Nephron (organoid): ENCODE measurements around the gene CGNL1.

Experiments
- H3K27ac Mint-ChIP-seq, 3 experiments: 2 replicates each; pipeline ENCODE4 v1.8.0; 2020; ENCODE audit warnings: mixed read lengths in 3 of 3, mild to moderate bottlenecking in 2 of 3, moderate library complexity in 1 of 3
- H3K27me3 Mint-ChIP-seq: 2 replicates; pipeline ENCODE4 v1.8.0; 2021; ENCODE audit warnings: low read depth, mild to moderate bottlenecking, moderate library complexity, mixed read lengths
- H3K36me3 Mint-ChIP-seq: 2 replicates; pipeline ENCODE4 v1.8.0; 2020; ENCODE audit warnings: low read depth, mixed read lengths
- H3K4me1 Mint-ChIP-seq: 2 replicates; pipeline ENCODE4 v1.8.0; 2020; ENCODE audit warnings: mixed read lengths
- H3K4me3 Mint-ChIP-seq, 3 experiments: 2 replicates each; pipeline ENCODE4 v1.8.0; 2020; ENCODE audit warnings: mild to moderate bottlenecking in 3 of 3, mixed read lengths in 3 of 3, moderate library complexity in 2 of 3
- H3K9me3 Mint-ChIP-seq: 2 replicates; pipeline ENCODE4 v1.8.0; 2020; ENCODE audit warnings: mixed read lengths
- TF ChIP-seq, protein P1 (sequence below), 3 experiments: fragments of 200-600 bp; sonication (generic); IDR thresholded peaks; one replicate each; pipeline ENCODE4 v1.5.0; 2021; ENCODE audit warnings: antibody characterized with exemption in 3 of 3; ENCODE audit not compliant: unreplicated experiment in 3 of 3

CGNL1 gene

DNA sequence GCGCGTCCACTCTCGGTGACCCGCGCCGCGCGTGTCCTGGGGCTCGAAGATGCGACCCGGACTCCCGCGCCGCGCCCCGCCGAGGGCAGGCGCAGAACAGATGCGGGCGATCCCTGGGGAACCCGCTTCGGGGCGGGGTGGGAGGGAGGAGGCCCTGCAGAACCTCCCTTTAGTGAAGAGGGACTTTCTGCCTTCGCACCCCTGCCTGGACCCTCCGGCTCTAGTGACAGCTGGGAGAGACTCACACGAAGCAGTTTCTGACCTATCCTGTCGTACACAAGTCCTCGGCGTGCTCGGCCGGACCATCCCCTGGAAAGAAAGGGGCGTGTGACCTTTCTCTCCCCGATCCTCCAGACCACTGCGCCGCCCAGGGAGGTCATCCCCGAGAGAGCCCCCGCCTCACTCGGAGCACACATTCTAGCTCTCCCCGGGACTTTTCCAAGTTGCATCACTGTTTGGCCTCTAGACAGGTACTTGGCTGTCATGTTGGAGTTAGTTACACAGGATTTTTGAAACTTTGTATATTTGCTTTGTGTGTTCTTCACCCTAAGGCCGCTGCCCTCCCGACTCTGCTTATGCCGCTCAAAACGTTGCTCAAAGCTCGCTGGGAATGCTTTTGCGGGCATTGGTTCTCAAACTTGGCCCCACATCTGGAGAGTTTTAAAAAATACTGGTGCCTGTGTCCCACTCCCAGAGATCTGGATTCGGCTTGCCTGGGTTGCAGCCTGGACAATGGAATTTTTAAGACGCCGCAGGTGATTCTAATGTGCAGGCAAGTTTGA lies 582 bp downstream of the CGNL1 start:
- TF ChIP-seq, protein P1, sequence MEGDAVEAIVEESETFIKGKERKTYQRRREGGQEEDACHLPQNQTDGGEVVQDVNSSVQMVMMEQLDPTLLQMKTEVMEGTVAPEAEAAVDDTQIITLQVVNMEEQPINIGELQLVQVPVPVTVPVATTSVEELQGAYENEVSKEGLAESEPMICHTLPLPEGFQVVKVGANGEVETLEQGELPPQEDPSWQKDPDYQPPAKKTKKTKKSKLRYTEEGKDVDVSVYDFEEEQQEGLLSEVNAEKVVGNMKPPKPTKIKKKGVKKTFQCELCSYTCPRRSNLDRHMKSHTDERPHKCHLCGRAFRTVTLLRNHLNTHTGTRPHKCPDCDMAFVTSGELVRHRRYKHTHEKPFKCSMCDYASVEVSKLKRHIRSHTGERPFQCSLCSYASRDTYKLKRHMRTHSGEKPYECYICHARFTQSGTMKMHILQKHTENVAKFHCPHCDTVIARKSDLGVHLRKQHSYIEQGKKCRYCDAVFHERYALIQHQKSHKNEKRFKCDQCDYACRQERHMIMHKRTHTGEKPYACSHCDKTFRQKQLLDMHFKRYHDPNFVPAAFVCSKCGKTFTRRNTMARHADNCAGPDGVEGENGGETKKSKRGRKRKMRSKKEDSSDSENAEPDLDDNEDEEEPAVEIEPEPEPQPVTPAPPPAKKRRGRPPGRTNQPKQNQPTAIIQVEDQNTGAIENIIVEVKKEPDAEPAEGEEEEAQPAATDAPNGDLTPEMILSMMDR (IDR thresholded peaks at IDR 0.05; ENCODE audit: unreplicated experiment in 3 of 3) = no peak
- peaks cover 26% of the 10 kb centered on the region for H3K27me3 Mint-ChIP-seq
- peak overlapping the region; percentile 84 to 87 (median 86) for H3K4me3 Mint-ChIP-seq
- H3K4me1 Mint-ChIP-seq = peaks cover 27% of the 10 kb centered on the region
- H3K9me3 Mint-ChIP-seq = no peaks in the 10 kb centered on the region
- no peaks in the 10 kb centered on the region for H3K36me3 Mint-ChIP-seq
- peak overlapping the region; percentile 65 to 92 (median 71) for H3K27ac Mint-ChIP-seq

DNA sequence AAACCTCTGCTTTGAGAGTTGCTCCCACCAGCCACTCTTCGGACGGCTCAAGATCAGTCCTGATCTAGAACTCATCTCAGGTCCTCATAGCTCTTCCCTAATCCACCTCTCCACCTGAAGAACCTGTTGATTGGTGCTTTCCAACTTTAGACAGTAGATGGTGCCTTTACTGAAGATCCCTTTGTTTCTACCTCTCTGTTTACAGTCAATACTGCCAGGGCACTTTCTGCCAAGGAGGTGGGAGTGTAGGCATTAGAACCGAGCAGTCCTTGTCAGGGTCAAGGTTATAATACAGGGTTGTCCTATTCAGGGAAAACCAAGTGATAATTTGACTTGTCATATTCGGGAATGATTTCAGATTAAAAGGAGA lies 1.2 kb downstream of the CGNL1 start:
- Mint-ChIP-seq H3K4me3 (peak overlapping the region; percentile 84 to 87 (median 86)), H3K27ac (peak overlapping the region; percentile 65 to 92 (median 71)), H3K9me3 (no peaks in the 10 kb centered on the region), H3K4me1 (peaks cover 33% of the 10 kb centered on the region), H3K27me3 (peaks cover 26% of the 10 kb centered on the region), H3K36me3 (no peaks in the 10 kb centered on the region)
- TF ChIP-seq, protein P1 (IDR thresholded peaks at IDR 0.05; ENCODE audit: unreplicated experiment in 3 of 3) = no peak

DNA sequence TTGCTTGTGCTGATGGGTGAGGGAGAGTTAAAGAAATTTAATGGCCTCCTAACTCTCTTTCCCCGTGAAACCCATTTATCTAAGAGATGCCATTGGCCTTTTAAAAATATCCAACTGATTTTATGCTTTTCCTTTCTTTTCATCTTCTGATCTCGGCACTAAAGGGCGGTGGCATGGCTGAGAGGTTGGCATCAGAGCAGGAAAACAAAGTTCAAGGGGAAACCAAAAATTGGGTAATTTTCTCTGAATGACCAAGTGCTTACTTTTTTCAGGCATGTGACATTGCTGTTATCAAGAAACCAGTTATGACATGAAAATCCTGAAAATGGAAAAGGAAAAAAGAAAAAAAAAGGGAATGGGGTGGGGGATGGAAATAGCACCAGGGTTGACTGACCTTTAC lies 3.2 kb downstream of the CGNL1 start:
- peak overlapping the region; percentile 4 to 53 (median 45) for H3K27ac Mint-ChIP-seq
- peaks cover 23% of the 10 kb centered on the region for H3K27me3 Mint-ChIP-seq
- peaks cover 44% of the 10 kb centered on the region for H3K4me1 Mint-ChIP-seq
- H3K36me3 Mint-ChIP-seq = no peaks in the 10 kb centered on the region
- H3K4me3 Mint-ChIP-seq = peak overlapping the region in 2 of 3 experiments; percentile 0 to 74
- TF ChIP-seq, protein P1 (IDR thresholded peaks at IDR 0.05; ENCODE audit: unreplicated experiment in 3 of 3) = no peak
- no peaks in the 10 kb centered on the region for H3K9me3 Mint-ChIP-seq

DNA sequence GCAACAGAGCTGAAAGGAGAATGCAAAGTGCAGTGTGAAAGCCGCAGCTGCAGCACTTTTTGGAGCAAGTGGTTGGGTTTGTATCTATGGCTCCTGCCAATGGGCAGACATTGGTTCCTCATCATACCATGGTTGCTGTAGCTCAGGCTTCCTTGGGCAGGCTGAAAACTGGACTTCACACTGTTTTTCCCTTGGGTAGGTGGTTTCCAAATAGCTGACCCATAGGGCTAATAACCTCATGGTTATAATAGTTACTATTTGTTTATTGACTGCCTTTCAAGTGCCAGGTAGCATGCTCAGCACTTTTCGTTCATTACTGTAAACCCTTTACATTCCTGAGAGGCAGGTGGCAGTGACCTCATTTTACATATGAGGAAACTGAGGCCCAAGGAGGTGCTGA lies 4.5 kb downstream of the CGNL1 start:
- no peaks in the 10 kb centered on the region for H3K36me3 Mint-ChIP-seq
- H3K4me1 Mint-ChIP-seq = peaks cover 53% of the 10 kb centered on the region
- TF ChIP-seq, protein P1 (IDR thresholded peaks at IDR 0.05; ENCODE audit: unreplicated experiment in 3 of 3) = no peak
- H3K27me3 Mint-ChIP-seq = peaks cover 23% of the 10 kb centered on the region
- no peaks in the 10 kb centered on the region for H3K9me3 Mint-ChIP-seq
- H3K27ac Mint-ChIP-seq = peak overlapping the region in 1 of 3 experiments; percentile 45
- peak overlapping the region in 1 of 3 experiments; percentile 32 for H3K4me3 Mint-ChIP-seq

DNA sequence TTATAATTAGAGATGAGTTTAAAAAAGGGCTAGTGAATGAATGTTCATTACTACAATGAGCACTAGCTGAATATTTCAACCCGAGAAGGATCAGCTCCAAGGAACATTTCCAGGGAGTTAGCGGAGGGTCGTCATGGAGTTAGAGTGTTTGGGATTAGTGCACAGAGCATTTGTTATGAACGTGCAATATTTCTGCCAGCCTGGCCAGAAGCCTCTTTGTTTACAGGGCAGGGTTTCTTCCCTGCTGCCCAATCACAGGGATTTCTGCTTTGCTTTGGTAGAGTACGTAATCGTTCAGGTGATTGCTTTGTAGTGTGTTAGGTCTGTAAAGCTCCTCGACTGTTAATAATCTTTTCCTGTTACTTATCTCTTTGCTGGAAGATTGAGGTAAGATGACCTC lies 5.9 kb downstream of the CGNL1 start:
- H3K36me3 Mint-ChIP-seq = no peaks in the 10 kb centered on the region
- H3K4me1 Mint-ChIP-seq = peaks cover 62% of the 10 kb centered on the region
- no peak overlapping the region for H3K4me3 Mint-ChIP-seq
- peak overlapping the region; percentile 57 to 81 (median 74) for H3K27ac Mint-ChIP-seq
- no peaks in the 10 kb centered on the region for H3K9me3 Mint-ChIP-seq
- H3K27me3 Mint-ChIP-seq = peaks cover 25% of the 10 kb centered on the region
- TF ChIP-seq, protein P1 (IDR thresholded peaks at IDR 0.05; ENCODE audit: unreplicated experiment in 3 of 3) = no peak

DNA sequence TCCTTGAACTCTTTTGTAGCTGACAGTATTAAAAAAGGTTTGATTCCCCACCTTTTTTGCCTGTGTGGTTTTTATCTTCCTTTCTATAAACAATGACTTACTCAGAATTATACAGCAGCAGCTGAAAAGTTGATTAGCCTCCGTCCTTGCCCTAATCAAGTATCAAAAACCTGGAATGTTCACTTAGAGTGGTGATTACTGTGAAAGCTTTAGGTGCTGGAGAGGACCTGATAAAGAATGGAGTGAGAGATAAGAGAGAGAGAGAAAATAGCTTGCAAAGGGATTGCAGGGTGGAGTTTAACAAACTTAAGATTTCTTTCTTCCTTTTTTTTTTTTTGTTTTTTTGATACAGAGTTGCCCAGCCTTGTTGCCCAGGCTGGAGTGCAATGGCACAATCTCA lies 6.7 kb downstream of the CGNL1 start:
- H3K27ac Mint-ChIP-seq = peak overlapping the region; percentile 18 to 57 (median 37)
- TF ChIP-seq, protein P1 (IDR thresholded peaks at IDR 0.05; ENCODE audit: unreplicated experiment in 3 of 3) = no peak
- peaks cover 63% of the 10 kb centered on the region for H3K4me1 Mint-ChIP-seq
- peak overlapping the region in 1 of 3 experiments; percentile 1 for H3K4me3 Mint-ChIP-seq
- no peaks in the 10 kb centered on the region for H3K36me3 Mint-ChIP-seq
- no peaks in the 10 kb centered on the region for H3K9me3 Mint-ChIP-seq
- peaks cover 17% of the 10 kb centered on the region for H3K27me3 Mint-ChIP-seq
